HepG2 (cell line): ENCODE measurements around the gene SH3PXD2A. TPM values are rescaled to one million over a fixed set of nuclear protein-coding genes. Genes with fewer than 3 reads are reported as not detected.

Source experiments
- ATAC-seq: fragments of 200-7000 bp; cut with Tn5 transposase; 3 replicates; pipeline ENCODE4 v1.9.1; 2020; ENCODE audit warnings: mild to moderate bottlenecking, moderate library complexity
- BruUV-seq: library from RNA; stranded (reverse); fragments of 400-500 nt; replicated peaks from 2 replicates; lab custom pipeline; 2021; lab: Mats Ljungman, UMichigan
- CTCF ChIA-PET: fragments of 300-600 bp; formaldehyde crosslinking; extraction: SDS; loops from one replicate; lab custom pipeline; 2021; ENCODE audit warnings: low total read pairs, inconsistent platforms, low intra/inter-chr PET ratio; lab: Yijun Ruan, JAX
- POLR2A ChIA-PET: fragments of 350-600 bp; sonication (Branson Sonifier 250); formaldehyde crosslinking; loops from one replicate; lab custom pipeline; 2020; ENCODE audit warnings: antibody characterized with exemption, inconsistent platforms; lab: Yijun Ruan, JAX
- DNase-seq: peaks from one replicate; pipeline ENCODE4 v3.0.0-alpha.2; 2015; ENCODE audit warnings: low spot score
- FAIRE-seq: peaks from 3 replicates; lab custom pipeline; 2011; peaks lifted over from hg19 to GRCh38; lab: Jason Lieb, UNC
- H2AFZ ChIP-seq: one replicate; pipeline ENCODE4 v1.6.1; 2011; ENCODE audit warnings: low read length, inconsistent platforms
- H3K27ac ChIP-seq: fragments of 300-600 bp; 3 replicates; pipeline ENCODE4 v1.8.0; 2011; ENCODE audit warnings: mixed run types, mild to moderate bottlenecking, mixed read lengths, low read length, inconsistent platforms; ENCODE audit not compliant: insufficient read depth; ENCODE audit errors: extremely low read length
- H3K27me3 ChIP-seq, 2 experiments: fragments of 200-600 bp in 1 of 2; 2 replicates in 1 of 2; 3 replicates in 1 of 2; pipeline versions ENCODE4 v1.6.0 to v1.8.0; 2011; ENCODE audit warnings: low read length in 2 of 2, mild to moderate bottlenecking in 2 of 2, moderate library complexity in 2 of 2, inconsistent platforms in 1 of 2; ENCODE audit not compliant: insufficient read depth in 2 of 2, control insufficient read depth in 1 of 2
- H3K36me3 ChIP-seq, 2 experiments: fragments of 200-600 bp in 1 of 2; replicated peaks in 1 of 2; 2 replicates in 1 of 2; 3 replicates in 1 of 2; pipeline versions ENCODE4 v1.5.1 to v1.8.0; 2011; ENCODE audit warnings: low read length in 2 of 2, inconsistent platforms in 1 of 2; ENCODE audit not compliant: insufficient read depth in 2 of 2, control insufficient read depth in 1 of 2
- H3K4me1 ChIP-seq: 2 replicates; pipeline ENCODE4 v1.5.1; 2012; ENCODE audit warnings: low read length, inconsistent platforms; ENCODE audit not compliant: insufficient read depth
- H3K4me2 ChIP-seq: 2 replicates; pipeline ENCODE4 v1.6.0; 2011; ENCODE audit warnings: low read depth, low read length, inconsistent platforms
- H3K4me3 ChIP-seq, 3 experiments: fragments of 200-600 bp in 1 of 3; sonication (generic), shearing (Covaris generic) in 1 of 3; replicated peaks in 1 of 3; 2 replicates each; pipeline ENCODE4 v1.5.1; 2011 to 2016; ENCODE audit warnings: low read length in 3 of 3, inconsistent platforms in 2 of 3, low read depth in 2 of 3, mild to moderate bottlenecking in 2 of 3, control low read depth in 1 of 3, mixed read lengths in 1 of 3; ENCODE audit not compliant: insufficient read depth in 1 of 3
- H3K79me2 ChIP-seq: one replicate; pipeline ENCODE4 v1.6.1; 2011; ENCODE audit warnings: low read length, inconsistent platforms; ENCODE audit not compliant: insufficient read depth
- H3K9ac ChIP-seq: 2 replicates; pipeline ENCODE4 v1.6.0; 2011; ENCODE audit warnings: mild to moderate bottlenecking, low read depth, low read length, inconsistent platforms; ENCODE audit not compliant: insufficient read depth
- H3K9me3 ChIP-seq: 2 replicates; pipeline ENCODE4 v1.5.1; 2012; ENCODE audit warnings: mild to moderate bottlenecking, low read length
- H4K20me1 ChIP-seq: 2 replicates; pipeline ENCODE4 v1.6.0; 2011; ENCODE audit warnings: inconsistent platforms, mild to moderate bottlenecking, low read length, moderate library complexity; ENCODE audit not compliant: insufficient read depth
- AGO1 ChIP-seq: fragments of 200-400 bp; formaldehyde crosslinking; IDR thresholded peaks from 2 replicates; pipeline ENCODE4 v1.6.1; 2017; ENCODE audit warnings: mild to moderate bottlenecking, low read depth, low read length, moderate library complexity; ENCODE audit not compliant: poor library complexity, severe bottlenecking
- E2F5 ChIP-seq: sonication (generic); formaldehyde crosslinking; conservative IDR thresholded peaks from 2 replicates; pipeline ENCODE4 v1.4.0; 2020; ENCODE audit warnings: missing genetic modification reagents
- ETS1 ChIP-seq: sonication (generic); formaldehyde crosslinking; IDR thresholded peaks from 2 replicates; pipeline ENCODE4 v1.4.0; 2020; ENCODE audit warnings: missing genetic modification reagents
- FOXO4 ChIP-seq: sonication (generic); formaldehyde crosslinking; conservative IDR thresholded peaks from 2 replicates; pipeline ENCODE4 v1.8.1; 2023; ENCODE audit warnings: missing genetic modification reagents
- HDAC1 ChIP-seq: sonication (generic); formaldehyde crosslinking; IDR thresholded peaks from 2 replicates; pipeline ENCODE4 v1.5.1; 2020; ENCODE audit warnings: mild to moderate bottlenecking, missing genetic modification reagents
- MEIS2 ChIP-seq: sonication (generic); formaldehyde crosslinking; IDR thresholded peaks from 2 replicates; pipeline ENCODE4 v1.9.0; 2021; ENCODE audit warnings: mild to moderate bottlenecking, missing genetic modification reagents
- NBN ChIP-seq: fragments of 450-650 bp; conservative IDR thresholded peaks from 2 replicates; pipeline ENCODE4 v1.6.1; 2017
- NRL ChIP-seq: sonication (generic); formaldehyde crosslinking; IDR thresholded peaks from 2 replicates; pipeline ENCODE4 v1.5.0; 2020; ENCODE audit warnings: missing genetic modification reagents, mild to moderate bottlenecking, moderate library complexity, borderline replicate concordance
- RBM22 ChIP-seq: fragments of 200-400 bp; formaldehyde crosslinking; optimal IDR thresholded peaks from 2 replicates; pipeline ENCODE3; 2017; ENCODE audit warnings: mild to moderate bottlenecking, low read length, moderate library complexity
- ZKSCAN1 ChIP-seq: fragments of 150-350 bp; IDR thresholded peaks from 2 replicates; pipeline ENCODE4 v1.6.1; 2014; ENCODE audit warnings: low read length
- WGBS: methylation state at CpG from one replicate; pipeline ENCODE4 v1.1.6; 2017; ENCODE audit warnings: low lambda C conversion rate; 5-methylcytosine and 5-hydroxymethylcytosine counted together
- in situ Hi-C: cut with HindIII; loops from 2 replicates; pipeline ENCODE4 v1.10.0; 2017; ENCODE audit warnings: low pct_unique_long_range_greater_than_20kb; ENCODE audit not compliant: extremely low pct_ligation_motif_present
- intact Hi-C: fragments of 100-400 bp; cut with micrococcal nuclease; formaldehyde crosslinking; loops from one replicate; pipeline ENCODE4 v1.10.0; 2022; ENCODE audit not compliant: unreplicated experiment
- polyA plus RNA-seq, 8 experiments: library from polyadenylated mRNA; depleted of rRNA in 3 of 8; stranded (reverse) in 7 of 8; unstranded in 1 of 8; fragments of >200 nt; fragmentation: Illumina TruSeq in 4 of 8; extraction: Trizol in 4 of 8; gene quantifications; 2 replicates each; pipeline versions ENCODE4 v1.2.1 to v1.2.3, GENCODE V29; 2011 to 2016; ENCODE audit warnings: low read depth in 4 of 8, missing spikeins in 1 of 8, mixed read lengths in 1 of 8; ENCODE audit not compliant: insufficient read depth in 1 of 8
- total RNA-seq, 5 experiments: library from RNA; depleted of rRNA; stranded (reverse); fragments of >200 nt; fragmentation: Illumina TruSeq; extraction: Trizol; gene quantifications; 2 replicates each; pipeline ENCODE4 v1.2.3, GENCODE V29; 2016; ENCODE audit warnings: low read depth in 1 of 5

Gene SH3PXD2A
- total and polyA plus RNA-seq, 2 of the 13 experiments (the other 11 are each of a cell fraction or from before 2014, with no cell fraction given): 11.1 to 11.3 TPM

- no peaks in the 10 kb centered on the region for H3K9me3 ChIP-seq
- H3K9ac ChIP-seq: no peak overlapping the region
- H3K36me3 ChIP-seq: peaks cover 12 to 44% of the 10 kb centered on the region in 2 experiments
- FAIRE-seq (no peak), ATAC-seq (no peak)
- H2AFZ ChIP-seq: no peak overlapping the region
- POLR2A ChIA-PET: interaction anchor here (1.1 to 3.3 kb wide), 4 partner anchors 7 to 55 kb away, joined by 3 to 17 read pairs (median 6); no protein-coding TSS in a partner anchor
- peaks cover 95% of the 10 kb centered on the region for H3K79me2 ChIP-seq
- WGBS: 98% methylated on average over 4 of the region's 10 CpGs
- in situ Hi-C loops: no loop called here
- no TSS peak for BruUV-seq
- no peak overlapping the region for H3K27ac ChIP-seq
- H4K20me1 ChIP-seq: peaks cover 51% of the 10 kb centered on the region
- TF ChIP-seq NBN: no peak
- peak; percentile 79 for TF ChIP-seq ZKSCAN1
- TF ChIP-seq, all 625 proteins: peak for 1
- Histone ChIP-seq H3K4me2 (no peak overlapping the region), H3K27me3 (no peaks in the 10 kb centered on the region; a peak in 1 of 5 replicates), H3K4me3 (no peak overlapping the region), H3K4me1 (peaks cover 88% of the 10 kb centered on the region)
- DNase-seq: no peak
- CTCF ChIA-PET: no interaction called here
- intact Hi-C loops: no loop called here
These were observed 6.0 kb downstream of the SH3PXD2A start for GRCh38 chr10:103849212-103849877.

GRCh38 chr10:103847909-103848468 lies 7.4 kb downstream of the SH3PXD2A start:
- BruUV-seq: no TSS peak
- ATAC-seq: peak; percentile 79
- 68% methylated on average over 8 of the region's 8 CpGs for WGBS
- Histone ChIP-seq H3K4me2 (no peak overlapping the region; the same call in 1 of the 2 replicates), H3K79me2 (peaks cover 95% of the 10 kb centered on the region), H3K36me3 (peaks cover 13 to 44% of the 10 kb centered on the region in 2 experiments), H3K9ac (no peak overlapping the region), H3K4me1 (peaks cover 93% of the 10 kb centered on the region), H3K27me3 (no peaks in the 10 kb centered on the region), H3K9me3 (no peaks in the 10 kb centered on the region), H3K4me3 (no peak overlapping the region), H4K20me1 (peaks cover 54% of the 10 kb centered on the region), H3K27ac (peak overlapping the region; percentile 16), H2AFZ (no peak overlapping the region)
- CTCF ChIA-PET: no interaction called here
- intact Hi-C loops (no loop called here), in situ Hi-C loops (no loop called here)
- POLR2A ChIA-PET: interaction anchor here (1.1 to 3.3 kb wide), 6 partner anchors 9 to 54 kb away, joined by 3 to 17 read pairs (median 6); no protein-coding TSS in a partner anchor
- DNase-seq: peak; percentile 21
- peak; percentile 59 for FAIRE-seq
- TF ChIP-seq FOXO4: no peak
- TF ChIP-seq AGO1: no peak
- TF ChIP-seq ETS1: no peak
- no peak for TF ChIP-seq MEIS2
- no peak for TF ChIP-seq E2F5
- no peak for TF ChIP-seq HDAC1
- no peak for TF ChIP-seq NRL (CRISPR knock-in tag)
- peak; percentile 18 for TF ChIP-seq RBM22
